Measurements from ENCODE around the gene CKLF.
A peak's percentile ranks its signal among the peaks of the same experiment; 100 is the strongest.
"Not testable (repeated sequence)": the region's sequence is repeated elsewhere in the genome, so short reads cannot be mapped to it uniquely, and the experiment has no call there.

CKLF gene

GRCh38 chr16:66598111-66598510 lies 45.7 kb downstream of the CKLF start:
- peak; percentile 65 for ATAC-seq
- no peak for DNase-seq

- DNase-seq, result no peak
- no peak for ATAC-seq
Observed at GRCh38 chr16:66599726-66600125, 47.4 kb downstream of the CKLF start.

DNA sequence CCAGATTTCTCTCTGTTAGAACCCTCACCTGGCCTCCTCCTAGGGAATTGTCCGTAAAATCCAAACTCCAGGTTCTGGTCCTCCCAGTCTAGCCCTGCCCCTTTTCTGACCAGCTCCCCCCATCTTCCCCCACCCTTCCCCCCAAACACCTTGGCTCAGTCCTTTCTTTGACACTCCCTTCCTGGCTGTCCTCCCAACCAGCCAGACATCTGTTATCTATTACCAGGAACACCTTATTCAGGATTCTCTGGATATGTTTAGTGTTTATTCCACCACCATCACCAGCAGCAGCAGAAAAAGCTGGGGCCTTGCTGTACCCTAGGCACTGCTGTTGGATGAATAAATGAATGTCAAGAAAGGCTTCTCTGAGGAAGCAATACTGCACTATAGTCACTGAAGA lies 48.1 kb downstream of the CKLF start:
- ATAC-seq (no peak), DNase-seq (no peak)

- DNase-seq (no peak), ATAC-seq (no peak)
Observed at GRCh38 chr16:66601471-66601870, 49.1 kb downstream of the CKLF start.

DNA sequence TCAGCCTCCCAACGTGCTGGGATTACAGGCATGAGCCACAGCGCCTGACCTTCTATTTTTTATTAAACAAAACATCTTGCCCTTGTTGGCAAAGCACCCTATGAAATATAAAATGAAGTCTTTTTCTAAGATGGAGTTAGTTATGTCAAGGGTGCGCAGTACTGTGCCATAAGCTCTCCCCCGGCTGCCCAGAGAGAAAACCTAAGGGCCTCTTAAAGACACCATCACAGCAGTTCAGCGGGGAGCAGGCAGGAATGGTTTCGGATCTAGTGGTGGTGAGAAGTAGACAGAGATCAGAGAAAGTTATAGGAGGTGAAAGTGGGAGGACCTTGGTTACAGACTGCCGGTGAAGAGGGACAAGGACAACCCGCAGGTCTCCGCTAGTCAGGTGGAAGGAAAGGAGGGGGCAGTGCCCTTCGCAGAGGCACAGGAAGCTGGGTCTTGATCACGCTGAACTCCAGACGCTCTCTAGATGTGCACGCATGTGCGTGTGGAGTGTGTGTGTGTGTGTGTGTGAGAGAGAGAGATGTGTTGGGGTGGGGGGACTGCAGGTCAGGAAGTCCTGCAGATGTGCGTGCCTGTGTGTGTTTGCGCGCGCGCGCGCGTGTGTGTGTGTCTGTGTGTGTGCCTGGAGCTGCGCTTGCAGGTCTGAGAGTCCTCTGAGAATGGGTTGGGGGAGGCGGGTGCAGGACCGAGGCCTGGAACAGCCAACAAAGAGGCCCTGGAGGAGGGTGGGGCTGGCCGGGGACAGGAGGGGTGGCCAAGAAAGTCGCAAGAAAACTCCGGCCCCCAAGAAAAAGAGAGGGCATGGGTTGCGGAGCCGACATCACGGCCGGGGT lies 51.4 kb downstream of the CKLF start:
- peak; percentile 65 for DNase-seq
- peak; percentile 53 for ATAC-seq

- ATAC-seq, result peak; percentile 50
- peak; percentile 84 for DNase-seq
Observed at GRCh38 chr16:66604376-66605176, 52.2 kb downstream of the CKLF start, which contains the start of gene CMTM3. Gene CMTM3 (plus strand): TSS chr16:66604704. CDS start chr16:66604806, 102 bp downstream.

GRCh38 chr16:66605177-66605978 lies 53.0 kb downstream of the CKLF start:
- DNase-seq (peak; percentile 49), ATAC-seq (peak; percentile 9)

- ATAC-seq (no peak), DNase-seq (no peak)
Observed at GRCh38 chr16:66605979-66606751, 53.8 kb downstream of the CKLF start.

GRCh38 chr16:66608241-66609138 lies 56.1 kb downstream of the CKLF start:
- ATAC-seq (peak; percentile 65), DNase-seq (peak; percentile 93)

DNA sequence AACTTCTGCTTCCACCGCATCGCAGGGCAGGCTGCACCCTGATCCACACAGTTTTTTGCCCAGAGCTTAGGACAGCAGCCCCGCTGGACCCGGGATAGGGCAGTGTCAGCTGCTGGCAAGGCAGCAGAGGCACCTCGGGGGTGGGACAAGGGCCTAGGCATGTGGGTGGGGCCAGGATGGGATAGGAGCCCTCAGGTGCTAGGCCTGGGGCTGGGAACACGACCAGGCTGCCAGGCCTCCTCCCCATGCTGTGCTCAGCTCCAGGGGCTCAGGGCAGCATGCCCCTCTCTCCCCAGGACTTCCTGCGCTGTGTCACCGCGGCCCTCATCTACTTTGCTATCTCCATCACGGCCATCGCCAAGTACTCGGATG lies 56.7 kb downstream of the CKLF start:
- no peak for DNase-seq
- no peak for ATAC-seq

DNA sequence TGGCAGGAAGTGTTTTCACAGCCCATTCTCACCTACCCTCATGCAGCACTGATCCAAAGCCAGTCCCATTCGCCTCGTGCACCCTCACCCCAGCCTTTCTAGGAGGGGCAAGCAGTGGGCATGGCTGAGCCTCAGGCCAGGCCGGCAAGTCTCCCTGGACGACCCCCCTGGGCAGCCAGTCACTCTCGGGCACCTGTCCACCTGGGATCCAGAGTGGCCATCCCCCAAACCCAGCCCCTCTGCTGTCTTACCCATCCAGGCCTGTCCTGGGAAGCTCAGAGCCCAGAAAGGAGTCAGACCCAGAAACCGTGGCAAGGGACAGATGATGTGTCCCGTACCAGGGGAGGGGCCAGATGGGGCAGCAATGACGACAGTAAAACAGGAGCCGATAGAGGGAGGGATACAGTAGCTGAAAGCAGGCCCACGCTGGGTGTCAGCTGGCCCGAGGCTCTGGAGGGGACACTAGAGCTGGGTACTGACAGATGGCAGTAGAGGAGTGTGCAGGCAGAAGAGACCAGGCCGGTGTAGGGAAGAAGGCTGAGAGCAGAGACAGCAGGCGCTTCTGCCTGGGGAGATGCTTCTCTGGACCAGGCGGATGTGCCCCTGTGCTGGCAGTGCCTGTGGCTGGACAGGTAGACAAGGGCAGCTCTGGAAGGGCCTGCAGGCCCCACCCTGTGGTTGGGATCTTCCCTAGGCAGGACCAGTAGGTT lies 57.9 kb downstream of the CKLF start:
- ATAC-seq, result no peak
- no peak for DNase-seq

DNA sequence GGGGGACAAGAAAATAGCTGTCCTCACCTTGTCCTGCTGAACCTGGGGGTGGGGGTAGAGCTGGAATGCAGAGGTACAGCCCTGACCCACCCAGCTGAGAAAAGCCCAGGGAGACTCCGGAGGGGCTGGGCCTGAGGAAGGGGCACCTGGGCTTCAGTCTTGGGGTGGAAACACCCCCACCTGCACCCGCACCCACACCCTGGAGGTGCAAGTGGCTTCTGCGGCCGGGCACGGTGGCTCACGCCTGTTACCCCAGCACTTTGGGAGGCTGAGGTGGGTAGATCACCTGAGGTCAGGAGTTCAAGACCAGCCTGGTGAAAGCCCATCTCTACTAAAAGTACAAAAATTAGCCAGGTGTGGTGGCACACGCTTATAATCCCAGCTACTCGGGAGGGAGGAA lies 59.5 kb downstream of the CKLF start:
- DNase-seq, ATAC-seq: not testable (repeated sequence)

GRCh38 chr16:66612422-66612821 lies 60.0 kb downstream of the CKLF start:
- no peak for ATAC-seq

DNA sequence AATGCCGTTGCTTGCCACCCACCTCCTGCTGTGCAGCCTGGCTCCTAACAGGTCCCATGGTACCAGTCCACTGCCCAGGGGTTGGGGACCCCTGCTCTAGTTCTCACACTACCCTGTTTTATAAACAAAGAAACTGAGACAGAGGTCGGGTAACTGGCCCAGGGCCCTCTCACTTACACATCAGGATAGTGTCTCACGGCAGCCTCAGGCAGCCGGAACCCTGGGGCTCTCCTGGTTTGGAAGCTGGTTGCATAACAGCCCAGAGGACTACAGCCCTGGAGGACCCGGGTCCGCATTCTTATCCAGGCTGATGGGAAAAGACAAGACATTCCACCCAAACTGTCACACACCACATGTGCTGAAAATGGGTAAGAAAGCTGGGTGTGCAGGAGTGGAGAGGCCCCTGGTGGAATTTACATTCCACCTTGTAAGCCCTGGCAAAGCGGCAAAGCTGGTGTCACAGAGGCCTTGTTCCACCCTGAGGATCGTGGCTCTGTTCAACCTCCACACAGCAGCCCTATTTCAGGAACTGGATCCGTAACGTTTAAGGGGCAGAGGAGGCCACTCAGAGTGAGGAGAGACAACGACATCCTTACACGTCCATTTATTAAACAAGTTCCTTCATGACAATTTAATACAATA lies 61.9 kb downstream of the CKLF start:
- ATAC-seq, result no peak
- no peak for DNase-seq

More at GRCh38 chr16:66612422-66612821, 60.0 kb downstream of the CKLF start:
- DNase-seq, result no peak
